Measurements from ENCODE around the gene UNC119. TPM values are rescaled to one million over a fixed set of nuclear protein-coding genes. Genes with fewer than 3 reads are reported as not detected.

The UNC119 gene
- 52.3 TPM for total RNA-seq

- H3K4me3 ChIP-seq (ENCODE audit: low read length) = peak within 1 kb of the TSS; percentile 66
- H3K9me3 ChIP-seq (ENCODE audit: low read depth, low read length) = no peaks in the 10 kb centered on the region
- peaks cover 51% of the 10 kb centered on the region for H3K4me1 ChIP-seq (ENCODE audit: insufficient read depth, low read length)
- H3K27me3 ChIP-seq (ENCODE audit: insufficient read depth, low read length) = no peaks in the 10 kb centered on the region
These were observed at the start of gene UNC119 for GRCh38 chr17:28552176-28552999. Gene UNC119, minus strand, starts transcription at chr17:28552624. Its CDS starts 67 bp downstream, at chr17:28552557.

- peaks cover 21% of the 10 kb centered on the region for H3K4me1 ChIP-seq (ENCODE audit: insufficient read depth, low read length)
- peak overlapping the region; percentile 64 for H3K4me3 ChIP-seq (ENCODE audit: low read length)
- no peaks in the 10 kb centered on the region for H3K9me3 ChIP-seq (ENCODE audit: low read depth, low read length)
- no peaks in the 10 kb centered on the region for H3K27me3 ChIP-seq (ENCODE audit: insufficient read depth, low read length)
These were observed 47.1 kb upstream of the UNC119 start for GRCh38 chr17:28599311-28600184.

- Histone ChIP-seq H3K27me3 (ENCODE audit: insufficient read depth, low read length) (no peaks in the 10 kb centered on the region), H3K4me1 (ENCODE audit: insufficient read depth, low read length) (peaks cover 21% of the 10 kb centered on the region), H3K4me3 (ENCODE audit: low read length) (peak within 1 kb of the TSS; percentile 64), H3K9me3 (ENCODE audit: low read depth, low read length) (no peaks in the 10 kb centered on the region)
These were observed 46.4 kb upstream of the UNC119 start, which contains the start of gene SPAG5 for GRCh38 chr17:28598799-28599310. Gene SPAG5, minus strand, starts transcription at chr17:28599025. Its CDS starts 79 bp downstream, at chr17:28598946.

GRCh38 chr17:28598389-28598788 lies 46.0 kb upstream of the UNC119 start:
- peaks cover 21% of the 10 kb centered on the region for H3K4me1 ChIP-seq (ENCODE audit: insufficient read depth, low read length)
- peak overlapping the region; percentile 64 for H3K4me3 ChIP-seq (ENCODE audit: low read length)
- no peaks in the 10 kb centered on the region for H3K27me3 ChIP-seq (ENCODE audit: insufficient read depth, low read length)
- no peaks in the 10 kb centered on the region for H3K9me3 ChIP-seq (ENCODE audit: low read depth, low read length)

GRCh38 chr17:28597606-28598383 lies 45.4 kb upstream of the UNC119 start:
- H3K9me3 ChIP-seq (ENCODE audit: low read depth, low read length) = no peaks in the 10 kb centered on the region
- peaks cover 21% of the 10 kb centered on the region for H3K4me1 ChIP-seq (ENCODE audit: insufficient read depth, low read length)
- H3K4me3 ChIP-seq (ENCODE audit: low read length) = no peak overlapping the region
- H3K27me3 ChIP-seq (ENCODE audit: insufficient read depth, low read length) = no peaks in the 10 kb centered on the region

- H3K4me1 ChIP-seq (ENCODE audit: insufficient read depth, low read length) = no peaks in the 10 kb centered on the region
- H3K27me3 ChIP-seq (ENCODE audit: insufficient read depth, low read length) = no peaks in the 10 kb centered on the region
- H3K9me3 ChIP-seq (ENCODE audit: low read depth, low read length) = no peaks in the 10 kb centered on the region
- no peak overlapping the region for H3K4me3 ChIP-seq (ENCODE audit: low read length)
These were observed 39.8 kb upstream of the UNC119 start for GRCh38 chr17:28592260-28592659.

GRCh38 chr17:28585851-28586250 lies 33.4 kb upstream of the UNC119 start:
- Histone ChIP-seq H3K4me3 (ENCODE audit: low read length) (no peak overlapping the region), H3K4me1 (ENCODE audit: insufficient read depth, low read length) (no peaks in the 10 kb centered on the region), H3K9me3 (ENCODE audit: low read depth, low read length) (no peaks in the 10 kb centered on the region), H3K27me3 (ENCODE audit: insufficient read depth, low read length) (no peaks in the 10 kb centered on the region)

- Histone ChIP-seq H3K4me1 (ENCODE audit: insufficient read depth, low read length) (no peaks in the 10 kb centered on the region), H3K9me3 (ENCODE audit: low read depth, low read length) (no peaks in the 10 kb centered on the region), H3K4me3 (ENCODE audit: low read length) (no peak overlapping the region), H3K27me3 (ENCODE audit: insufficient read depth, low read length) (no peaks in the 10 kb centered on the region)
These were observed 32.0 kb upstream of the UNC119 start for GRCh38 chr17:28584434-28584833.

- Histone ChIP-seq H3K27me3 (ENCODE audit: insufficient read depth, low read length) (no peaks in the 10 kb centered on the region), H3K4me1 (ENCODE audit: insufficient read depth, low read length) (no peaks in the 10 kb centered on the region), H3K4me3 (ENCODE audit: low read length) (no peak overlapping the region), H3K9me3 (ENCODE audit: low read depth, low read length) (no peaks in the 10 kb centered on the region)
These were observed 30.1 kb upstream of the UNC119 start for GRCh38 chr17:28582513-28582912.

GRCh38 chr17:28580959-28581358 lies 28.5 kb upstream of the UNC119 start:
- H3K4me3 ChIP-seq (ENCODE audit: low read length) = no peak overlapping the region
- H3K4me1 ChIP-seq (ENCODE audit: insufficient read depth, low read length) = peaks cover 9% of the 10 kb centered on the region
- H3K9me3 ChIP-seq (ENCODE audit: low read depth, low read length) = no peaks in the 10 kb centered on the region
- no peaks in the 10 kb centered on the region for H3K27me3 ChIP-seq (ENCODE audit: insufficient read depth, low read length)

GRCh38 chr17:28579526-28579925 lies 27.1 kb upstream of the UNC119 start:
- peaks cover 9% of the 10 kb centered on the region for H3K4me1 ChIP-seq (ENCODE audit: insufficient read depth, low read length)
- no peak overlapping the region for H3K4me3 ChIP-seq (ENCODE audit: low read length)
- no peaks in the 10 kb centered on the region for H3K9me3 ChIP-seq (ENCODE audit: low read depth, low read length)
- no peaks in the 10 kb centered on the region for H3K27me3 ChIP-seq (ENCODE audit: insufficient read depth, low read length)

- Histone ChIP-seq H3K4me1 (ENCODE audit: insufficient read depth, low read length) (peaks cover 9% of the 10 kb centered on the region), H3K9me3 (ENCODE audit: low read depth, low read length) (no peaks in the 10 kb centered on the region), H3K27me3 (ENCODE audit: insufficient read depth, low read length) (no peaks in the 10 kb centered on the region), H3K4me3 (ENCODE audit: low read length) (no peak overlapping the region)
These were observed 26.1 kb upstream of the UNC119 start for GRCh38 chr17:28578246-28579195.

GRCh38 chr17:28577466-28577824 lies 25.0 kb upstream of the UNC119 start:
- no peak overlapping the region for H3K4me3 ChIP-seq (ENCODE audit: low read length)
- no peaks in the 10 kb centered on the region for H3K27me3 ChIP-seq (ENCODE audit: insufficient read depth, low read length)
- no peaks in the 10 kb centered on the region for H3K9me3 ChIP-seq (ENCODE audit: low read depth, low read length)
- H3K4me1 ChIP-seq (ENCODE audit: insufficient read depth, low read length) = peaks cover 12% of the 10 kb centered on the region
